Parathyroid adenoma (tissue), 2 donors: Measurements from ENCODE around the gene FAM124B.

Experiments used
- H2AFZ ChIP-seq: fragments of 300-600 bp; sonication (generic); one replicate; pipeline ENCODE4 v1.7.0; 2017; ENCODE audit warnings: antibody characterized with exemption, mild to moderate bottlenecking
- H3K27ac ChIP-seq: fragments of 300-600 bp; sonication (generic); one replicate; pipeline ENCODE4 v1.7.0; 2017
- H3K27me3 ChIP-seq: fragments of 300-600 bp; sonication (generic); one replicate; pipeline ENCODE4 v1.7.0; 2017; ENCODE audit warnings: low read length; ENCODE audit not compliant: control insufficient read depth, insufficient read depth
- H3K36me3 ChIP-seq: fragments of 300-600 bp; sonication (generic); one replicate; pipeline ENCODE4 v1.7.0; 2017; ENCODE audit warnings: low read length; ENCODE audit not compliant: control insufficient read depth, insufficient read depth
- H3K4me1 ChIP-seq: fragments of 300-600 bp; sonication (generic); one replicate; pipeline ENCODE4 v1.7.0; 2017; ENCODE audit warnings: control low read depth
- H3K4me2 ChIP-seq: fragments of 300-600 bp; sonication (generic); one replicate; pipeline ENCODE4 v1.7.0; 2017; ENCODE audit warnings: low read length
- H3K4me3 ChIP-seq: fragments of 300-600 bp; sonication (generic); one replicate; pipeline ENCODE4 v1.7.0; 2017; ENCODE audit warnings: low read depth, low read length
- H3K79me2 ChIP-seq: fragments of 300-600 bp; sonication (generic); one replicate; pipeline ENCODE4 v1.7.0; 2017; ENCODE audit warnings: control low read depth
- H3K9ac ChIP-seq: fragments of 300-600 bp; sonication (generic); one replicate; pipeline ENCODE4 v1.7.0; 2017; ENCODE audit warnings: mild to moderate bottlenecking
- H3K9me3 ChIP-seq: fragments of 300-600 bp; sonication (generic); one replicate; pipeline ENCODE4 v1.7.0; 2017; ENCODE audit warnings: low read length; ENCODE audit not compliant: control insufficient read depth
- CTCF ChIP-seq: fragments of 300-600 bp; sonication (generic); IDR thresholded peaks from one replicate; pipeline ENCODE4 v1.7.0; 2017; ENCODE audit warnings: antibody characterized with exemption, mild to moderate bottlenecking
- donor health status: primary hyperparathyroidism.

FAM124B gene

GRCh38 chr2:224350703-224351102, 51.2 kb downstream of the FAM124B start:
- Histone ChIP-seq H3K4me3 (no peak overlapping the region), H3K27ac (no peak overlapping the region), H3K79me2 (no peaks in the 10 kb centered on the region), H3K4me2 (no peak overlapping the region), H3K9ac (no peak overlapping the region), H3K9me3 (no peaks in the 10 kb centered on the region), H3K4me1 (no peaks in the 10 kb centered on the region), H3K27me3 (no peaks in the 10 kb centered on the region), H2AFZ (no peak overlapping the region), H3K36me3 (no peaks in the 10 kb centered on the region)
- TF ChIP-seq CTCF: no peak

DNA sequence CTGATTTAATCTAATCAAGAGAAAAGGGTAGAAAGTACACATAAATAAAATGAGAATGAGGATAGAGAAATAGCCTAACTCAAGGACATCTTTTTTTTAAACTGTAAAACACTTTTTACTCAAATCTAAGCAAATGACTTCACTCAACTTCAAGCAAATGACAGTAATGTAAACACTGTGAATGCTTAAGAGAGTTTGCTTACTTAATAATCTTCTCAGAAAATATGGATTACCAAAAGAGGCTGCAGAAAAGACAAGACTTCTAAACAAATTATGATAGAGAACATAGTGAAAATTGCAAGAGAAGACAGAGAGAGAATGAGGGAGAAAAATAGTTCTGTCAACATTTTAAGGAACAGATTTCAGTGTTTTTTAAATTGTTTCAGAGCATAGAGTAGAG, 52.5 kb downstream of the FAM124B start:
- Histone ChIP-seq H3K79me2 (no peaks in the 10 kb centered on the region), H3K9ac (no peak overlapping the region), H3K27me3 (no peaks in the 10 kb centered on the region), H3K4me2 (no peak overlapping the region), H3K9me3 (no peaks in the 10 kb centered on the region), H2AFZ (no peak overlapping the region), H3K36me3 (no peaks in the 10 kb centered on the region), H3K4me3 (no peak overlapping the region), H3K27ac (no peak overlapping the region), H3K4me1 (no peaks in the 10 kb centered on the region)
- no peak for TF ChIP-seq CTCF

DNA sequence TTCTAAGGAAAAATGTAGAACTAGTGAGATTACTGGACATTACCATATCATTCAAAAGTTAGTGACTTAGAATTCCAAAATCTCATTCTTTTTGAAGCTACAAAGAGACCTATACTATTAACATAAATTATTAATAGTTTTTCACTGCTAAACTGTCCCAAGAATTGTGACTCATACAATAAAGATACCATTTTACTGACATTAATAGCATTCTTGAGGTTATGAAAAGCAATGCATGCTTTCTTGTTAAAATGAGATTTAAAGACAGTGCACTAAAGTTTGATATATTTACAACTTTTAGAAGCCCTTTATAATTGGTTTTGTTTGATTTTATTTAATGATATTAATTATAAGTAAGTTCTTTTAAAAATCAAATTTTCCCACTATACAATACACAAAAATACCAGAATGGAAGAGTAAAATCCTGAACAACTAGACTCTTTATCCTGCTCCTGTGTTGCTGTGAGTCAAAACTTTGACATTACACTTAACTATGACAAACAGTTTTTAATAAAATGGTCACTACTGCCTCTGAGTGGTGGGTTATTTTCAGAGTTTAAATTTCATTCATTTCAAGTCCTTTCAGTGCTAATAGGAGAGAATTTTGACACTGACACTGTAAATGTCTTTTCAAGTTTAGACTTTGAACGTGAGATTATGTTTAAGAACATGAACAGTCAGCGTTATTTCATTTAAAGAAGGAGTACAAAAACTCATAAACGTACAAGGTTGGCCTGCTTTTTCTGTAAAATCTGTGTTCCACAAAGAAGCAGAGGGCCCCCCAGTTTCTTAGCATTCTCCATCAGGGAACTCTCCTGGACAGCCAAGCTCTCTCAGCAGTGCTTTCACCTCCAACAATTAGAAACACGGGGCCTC, 54.5 kb downstream of the FAM124B start:
- H2AFZ ChIP-seq: no peak overlapping the region
- no peaks in the 10 kb centered on the region for H3K4me1 ChIP-seq
- no peak overlapping the region for H3K4me3 ChIP-seq
- H3K9ac ChIP-seq: no peak overlapping the region
- H3K27me3 ChIP-seq: no peaks in the 10 kb centered on the region
- no peak overlapping the region for H3K4me2 ChIP-seq
- no peaks in the 10 kb centered on the region for H3K9me3 ChIP-seq
- H3K27ac ChIP-seq: no peak overlapping the region
- H3K79me2 ChIP-seq: no peaks in the 10 kb centered on the region
- TF ChIP-seq CTCF: no peak
- H3K36me3 ChIP-seq: no peaks in the 10 kb centered on the region

DNA sequence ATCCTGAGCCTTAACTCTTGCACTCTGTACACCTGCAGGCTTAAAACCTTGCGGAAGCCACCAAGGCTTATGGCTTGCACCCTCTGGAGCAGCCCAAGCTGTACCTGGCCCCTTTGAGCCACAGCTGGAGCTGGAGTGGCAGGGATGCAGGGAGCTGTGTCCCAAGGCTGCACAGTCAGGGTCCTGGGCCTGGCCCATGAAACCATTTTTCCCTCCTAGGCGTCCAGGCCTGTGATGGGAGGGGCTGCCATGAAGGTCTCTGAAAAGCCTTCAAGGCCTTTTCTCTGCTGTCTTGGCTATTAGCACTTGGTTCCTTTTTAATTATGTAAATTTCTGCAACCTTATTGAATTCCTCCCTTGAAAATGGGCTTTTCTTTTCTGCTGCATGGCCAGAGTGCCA, 56.4 kb downstream of the FAM124B start:
- Histone ChIP-seq H3K4me2 (no peak overlapping the region), H3K27me3 (no peaks in the 10 kb centered on the region), H3K9me3 (no peaks in the 10 kb centered on the region), H3K36me3 (no peaks in the 10 kb centered on the region), H3K4me3 (no peak overlapping the region), H3K27ac (no peak overlapping the region), H3K9ac (no peak overlapping the region), H2AFZ (no peak overlapping the region), H3K79me2 (no peaks in the 10 kb centered on the region), H3K4me1 (no peaks in the 10 kb centered on the region)
- TF ChIP-seq CTCF: no peak

GRCh38 chr2:224343226-224343625, 58.7 kb downstream of the FAM124B start:
- H3K9me3 ChIP-seq: no peaks in the 10 kb centered on the region
- no peak for TF ChIP-seq CTCF
- H3K9ac ChIP-seq: no peak overlapping the region
- H3K4me2 ChIP-seq: no peak overlapping the region
- H3K79me2 ChIP-seq: no peaks in the 10 kb centered on the region
- no peak overlapping the region for H3K4me3 ChIP-seq
- no peaks in the 10 kb centered on the region for H3K4me1 ChIP-seq
- H3K27ac ChIP-seq: no peak overlapping the region
- H3K27me3 ChIP-seq: no peaks in the 10 kb centered on the region
- H2AFZ ChIP-seq: no peak overlapping the region
- no peaks in the 10 kb centered on the region for H3K36me3 ChIP-seq
